Activated naive CD4-positive, alpha-beta T cell treated with anti-CD3 and anti-CD28 coated beads for 36 hours (primary cell): Measurements from ENCODE around the gene ABLIM2. TPM values are rescaled to one million over a fixed set of nuclear protein-coding genes. Genes with fewer than 3 reads are reported as not detected.

Source experiments
- CTCF ChIA-PET: fragments of 350-600 bp; sonication (Branson Sonifier 250); formaldehyde crosslinking; loops from one replicate; lab custom pipeline; 2021; ENCODE audit warnings: antibody characterized with exemption; lab: Charles Lee
- DNase-seq: peaks from one replicate; pipeline ENCODE4 v3.0.0-alpha.2; 2020
- H3K27ac Mint-ChIP-seq: one replicate; pipeline ENCODE4 v1.8.0; 2021; ENCODE audit warnings: mild to moderate bottlenecking, mixed read lengths
- H3K27me3 Mint-ChIP-seq: one replicate; pipeline ENCODE4 v1.8.0; 2021; ENCODE audit warnings: low read depth, mixed read lengths
- H3K36me3 Mint-ChIP-seq: one replicate; pipeline ENCODE4 v1.8.0; 2021; ENCODE audit warnings: low read depth, mixed read lengths
- H3K4me1 Mint-ChIP-seq: one replicate; pipeline ENCODE4 v1.8.0; 2021; ENCODE audit warnings: low read depth, mixed read lengths
- H3K4me3 Mint-ChIP-seq: one replicate; pipeline ENCODE4 v1.8.0; 2021; ENCODE audit warnings: mild to moderate bottlenecking, moderate library complexity, mixed read lengths
- H3K9me3 Mint-ChIP-seq: one replicate; pipeline ENCODE4 v1.8.0; 2021; ENCODE audit warnings: mixed read lengths
- intact Hi-C: fragments of 100-400 bp; cut with micrococcal nuclease; formaldehyde crosslinking; loops from one replicate; pipeline ENCODE4 v1.15.1; 2023
- total RNA-seq, 2 experiments: library from RNA; stranded (reverse); gene quantifications; one replicate each; pipeline ENCODE4 v1.2.3, GENCODE V29; 2021

ABLIM2 gene
- total RNA-seq, 2 experiments from 2014 or later: 0.22 to 0.24 TPM

- Mint-ChIP-seq H3K9me3 (no peaks in the 10 kb centered on the region), H3K4me3 (peak overlapping the region; percentile 84), H3K27ac (peak overlapping the region; percentile 80), H3K27me3 (no peaks in the 10 kb centered on the region), H3K4me1 (peaks cover 36% of the 10 kb centered on the region), H3K36me3 (peaks cover 3% of the 10 kb centered on the region)
- CTCF ChIA-PET: interaction anchor here (1.5 kb wide), 1 partner anchor 23 kb away, joined by 5 read pairs; no protein-coding TSS in a partner anchor
- intact Hi-C loops: loop anchor here (1.0 kb wide), 3 partner anchors 22 to 41 kb away; partner anchors contain the start of gene ABLIM2
- DNase-seq: peak; percentile 66
Observed at GRCh38 chr4:8199594-8200301, 41.1 kb upstream of the ABLIM2 start.

- H3K4me3 Mint-ChIP-seq: peak within 1 kb of the TSS; percentile 84
- CTCF ChIA-PET: interaction anchor here (1.5 kb wide), 2 partner anchors 22 to 43 kb away, joined by 5 read pairs; no protein-coding TSS in a partner anchor
- H3K27me3 Mint-ChIP-seq: no peaks in the 10 kb centered on the region
- intact Hi-C loops: loop anchor here (1.0 kb wide), 3 partner anchors 22 to 41 kb away; partner anchors contain the start of gene ABLIM2
- H3K4me1 Mint-ChIP-seq: peaks cover 36% of the 10 kb centered on the region
- DNase-seq: peak; percentile 73
- H3K9me3 Mint-ChIP-seq: no peaks in the 10 kb centered on the region
- H3K36me3 Mint-ChIP-seq: peaks cover 3% of the 10 kb centered on the region
- H3K27ac Mint-ChIP-seq: peak within 1 kb of the TSS; percentile 80
Observed at GRCh38 chr4:8198906-8199593, 40.4 kb upstream of the ABLIM2 start, which contains the start of gene SH3TC1. TSS of gene SH3TC1 (plus strand) at chr4:8199290. CDS start at chr4:8205195, 5,905 bp downstream.

- Mint-ChIP-seq H3K4me3 (peak overlapping the region; percentile 84), H3K9me3 (no peaks in the 10 kb centered on the region), H3K27ac (no peak overlapping the region), H3K36me3 (peaks cover 3% of the 10 kb centered on the region), H3K4me1 (peaks cover 36% of the 10 kb centered on the region), H3K27me3 (no peaks in the 10 kb centered on the region)
- intact Hi-C loops: no loop called here
- no peak for DNase-seq
- CTCF ChIA-PET: interaction anchor here (1.2 to 1.5 kb wide), 2 partner anchors 21 to 44 kb away, joined by 5 to 6 read pairs; no protein-coding TSS in a partner anchor
Observed at GRCh38 chr4:8198206-8198905, 39.7 kb upstream of the ABLIM2 start.

GRCh38 chr4:8197521-8197920 lies 38.9 kb upstream of the ABLIM2 start:
- intact Hi-C loops: no loop called here
- H3K27me3 Mint-ChIP-seq: no peaks in the 10 kb centered on the region
- H3K4me1 Mint-ChIP-seq: peaks cover 34% of the 10 kb centered on the region
- no peak overlapping the region for H3K27ac Mint-ChIP-seq
- no peak for DNase-seq
- no peak overlapping the region for H3K4me3 Mint-ChIP-seq
- H3K9me3 Mint-ChIP-seq: no peaks in the 10 kb centered on the region
- H3K36me3 Mint-ChIP-seq: peaks cover 3% of the 10 kb centered on the region
- CTCF ChIA-PET: interaction anchor here (1.2 kb wide), 1 partner anchor 21 kb away, joined by 6 read pairs; no protein-coding TSS in a partner anchor

GRCh38 chr4:8195841-8196458 lies 37.3 kb upstream of the ABLIM2 start:
- intact Hi-C loops: no loop called here
- Mint-ChIP-seq H3K36me3 (no peaks in the 10 kb centered on the region), H3K27me3 (no peaks in the 10 kb centered on the region), H3K4me1 (peaks cover 20% of the 10 kb centered on the region), H3K27ac (no peak overlapping the region), H3K9me3 (no peaks in the 10 kb centered on the region), H3K4me3 (no peak overlapping the region)
- CTCF ChIA-PET: no interaction called here
- no peak for DNase-seq

GRCh38 chr4:8195431-8195830 lies 36.8 kb upstream of the ABLIM2 start:
- no peak overlapping the region for H3K4me3 Mint-ChIP-seq
- peaks cover 14% of the 10 kb centered on the region for H3K4me1 Mint-ChIP-seq
- no peaks in the 10 kb centered on the region for H3K27me3 Mint-ChIP-seq
- intact Hi-C loops: no loop called here
- no peaks in the 10 kb centered on the region for H3K36me3 Mint-ChIP-seq
- CTCF ChIA-PET: interaction anchor here (2.4 kb wide), 1 partner anchor 19 kb away, joined by 11 read pairs; no protein-coding TSS in a partner anchor
- no peak overlapping the region for H3K27ac Mint-ChIP-seq
- no peaks in the 10 kb centered on the region for H3K9me3 Mint-ChIP-seq
- no peak for DNase-seq

GRCh38 chr4:8194306-8195242 lies 36.0 kb upstream of the ABLIM2 start:
- Mint-ChIP-seq H3K36me3 (no peaks in the 10 kb centered on the region), H3K4me1 (peaks cover 11% of the 10 kb centered on the region), H3K4me3 (no peak overlapping the region), H3K9me3 (no peaks in the 10 kb centered on the region), H3K27me3 (no peaks in the 10 kb centered on the region), H3K27ac (no peak overlapping the region)
- intact Hi-C loops: no loop called here
- DNase-seq: no peak
- CTCF ChIA-PET: interaction anchor here (2.4 kb wide), 1 partner anchor 18 kb away, joined by 11 read pairs; no protein-coding TSS in a partner anchor

- intact Hi-C loops: loop anchor here (1.0 kb wide), 1 partner anchor 16 kb away; no protein-coding TSS in a partner anchor
- H3K27ac Mint-ChIP-seq: no peak overlapping the region
- no peak overlapping the region for H3K4me3 Mint-ChIP-seq
- no peaks in the 10 kb centered on the region for H3K4me1 Mint-ChIP-seq
- peak; percentile 54 for DNase-seq
- no peaks in the 10 kb centered on the region for H3K36me3 Mint-ChIP-seq
- CTCF ChIA-PET: interaction anchor here (0.6 to 2.4 kb wide), 2 partner anchors 17 to 119 kb away, joined by 3 to 11 read pairs; no protein-coding TSS in a partner anchor
- H3K9me3 Mint-ChIP-seq: no peaks in the 10 kb centered on the region
- no peaks in the 10 kb centered on the region for H3K27me3 Mint-ChIP-seq
Observed at GRCh38 chr4:8192748-8193738, 34.4 kb upstream of the ABLIM2 start.

- intact Hi-C loops: no loop called here
- Mint-ChIP-seq H3K27me3 (no peaks in the 10 kb centered on the region), H3K27ac (no peak overlapping the region), H3K4me3 (no peak overlapping the region), H3K36me3 (no peaks in the 10 kb centered on the region), H3K9me3 (no peaks in the 10 kb centered on the region), H3K4me1 (no peaks in the 10 kb centered on the region)
- DNase-seq: no peak
- CTCF ChIA-PET: interaction anchor here (2.9 kb wide), 1 partner anchor 15 kb away, joined by 11 read pairs; no protein-coding TSS in a partner anchor
Observed at GRCh38 chr4:8191136-8191747, 32.6 kb upstream of the ABLIM2 start.
